Measurements from ENCODE around the gene MRI1. TPM values are rescaled to one million over a fixed set of nuclear protein-coding genes. Genes with fewer than 3 reads are reported as not detected.
"Not testable (repeated sequence)": the region's sequence is repeated elsewhere in the genome, so short reads cannot be mapped to it uniquely, and the experiment has no call there.

The MRI1 gene
- total and polyA plus RNA-seq, 4 donors, result 16.3 to 50.0 (median 17.7) TPM

- Histone ChIP-seq H3K27ac (ENCODE audit: low read depth in 1 of 2, low read length in 2 of 2) (no peak overlapping the region), H3K4me1 (ENCODE audit: control insufficient read depth in 4 of 4, insufficient read depth in 4 of 4, low read length in 3 of 4) (peaks cover 3 to 10% (median 6%) of the 10 kb centered on the region in 4 donors), H3K9ac (ENCODE audit: low read depth in 1 of 2, low read length in 2 of 2) (no peak overlapping the region), H3K36me3 (ENCODE audit: control insufficient read depth in 4 of 4, insufficient read depth in 3 of 4, low read depth in 1 of 4, low read length in 3 of 4) (peaks cover 10 to 30% (median 19%) of the 10 kb centered on the region in 4 donors), H3K9me3 (ENCODE audit: control insufficient read depth in 4 of 4, low read length in 3 of 4) (no peaks in the 10 kb centered on the region), H3K4me3 (ENCODE audit: low read depth in 1 of 3, low read length in 3 of 3) (no peak overlapping the region), H3K27me3 (ENCODE audit: control insufficient read depth in 4 of 4, insufficient read depth in 4 of 4, low read length in 3 of 4) (no peaks in the 10 kb centered on the region)
- TF ChIP-seq REST (IDR thresholded peaks at IDR 0.05) (no peak), TAF1 (conservative IDR thresholded peaks at IDR 0.05) (no peak), GABPA (IDR thresholded peaks at IDR 0.05 in 1 of 2, conservative IDR thresholded peaks at IDR 0.05 in 1 of 2) (no peak), RXRA (IDR thresholded peaks at IDR 0.05) (no peak), EGR1 (IDR thresholded peaks at IDR 0.05; ENCODE audit: low read depth in 2 of 2) (no peak), ATF3 (IDR thresholded peaks at IDR 0.05) (no peak), YY1 (IDR thresholded peaks at IDR 0.05) (no peak), ZBTB33 (IDR thresholded peaks at IDR 0.05) (no peak), NR2F2 (IDR thresholded peaks at IDR 0.05) (no peak)
- WGBS, result 92% methylated on average over 16 of the region's 16 CpGs
- DNase-seq (ENCODE audit: low spot score), result no peak
These were observed 12.9 kb upstream of the MRI1 start for GRCh38 chr19:13751436-13751835.

- H3K36me3 ChIP-seq (ENCODE audit: control insufficient read depth in 4 of 4, insufficient read depth in 3 of 4, low read depth in 1 of 4, low read length in 3 of 4), result peaks cover 13 to 49% (median 27%) of the 10 kb centered on the region in 4 donors
- not testable (repeated sequence) for H3K9me3 ChIP-seq (ENCODE audit: control insufficient read depth in 4 of 4, low read length in 3 of 4); H3K9ac ChIP-seq (ENCODE audit: low read depth in 1 of 2, low read length in 2 of 2); H3K4me3 ChIP-seq (ENCODE audit: low read depth in 1 of 3, low read length in 3 of 3); H3K27ac ChIP-seq (ENCODE audit: low read depth in 1 of 2, low read length in 2 of 2); DNase-seq (ENCODE audit: low spot score); H3K4me1 ChIP-seq (ENCODE audit: control insufficient read depth in 4 of 4, insufficient read depth in 4 of 4, low read length in 3 of 4); H3K27me3 ChIP-seq (ENCODE audit: control insufficient read depth in 4 of 4, insufficient read depth in 4 of 4, low read length in 3 of 4)
- WGBS, result 95% methylated on average over 7 of the region's 7 CpGs
These were observed 10.7 kb upstream of the MRI1 start for GRCh38 chr19:13753622-13754021.

- 99% methylated on average over 9 of the region's 9 CpGs for WGBS
- Histone ChIP-seq H3K27me3 (ENCODE audit: control insufficient read depth in 4 of 4, insufficient read depth in 4 of 4, low read length in 3 of 4) (no peaks in the 10 kb centered on the region), H3K9me3 (ENCODE audit: control insufficient read depth in 4 of 4, low read length in 3 of 4) (no peaks in the 10 kb centered on the region), H3K4me1 (ENCODE audit: control insufficient read depth in 4 of 4, insufficient read depth in 4 of 4, low read length in 3 of 4) (no peaks in the 10 kb centered on the region), H3K9ac (ENCODE audit: low read depth in 1 of 2, low read length in 2 of 2) (no peak overlapping the region), H3K27ac (ENCODE audit: low read depth in 1 of 2, low read length in 2 of 2) (no peak overlapping the region), H3K36me3 (ENCODE audit: control insufficient read depth in 4 of 4, insufficient read depth in 3 of 4, low read depth in 1 of 4, low read length in 3 of 4) (peaks cover 20 to 67% (median 32%) of the 10 kb centered on the region in 4 donors), H3K4me3 (ENCODE audit: low read depth in 1 of 3, low read length in 3 of 3) (no peak overlapping the region)
- DNase-seq (ENCODE audit: low spot score), result no peak
- TF ChIP-seq YY1 (IDR thresholded peaks at IDR 0.05) (no peak), GABPA (IDR thresholded peaks at IDR 0.05 in 1 of 2, conservative IDR thresholded peaks at IDR 0.05 in 1 of 2) (no peak), TAF1 (conservative IDR thresholded peaks at IDR 0.05) (no peak), EGR1 (IDR thresholded peaks at IDR 0.05; ENCODE audit: low read depth in 2 of 2) (no peak), REST (IDR thresholded peaks at IDR 0.05) (no peak)
These were observed 8.1 kb upstream of the MRI1 start for GRCh38 chr19:13756210-13756609.

Measured in liver (tissue), 9 donors.